Sigmoid colon (tissue), 7 donors: Measurements from ENCODE around the gene FIBCD1. TPM values are rescaled to one million over a fixed set of nuclear protein-coding genes. Genes with fewer than 3 reads are reported as not detected.

ENCODE experiments used
- DNase-seq: peaks from one replicate; pipeline ENCODE4 v3.0.0-alpha.2; 2019
- H3K27ac ChIP-seq, 4 donors: fragments of 200-600 bp; sonication (generic); one replicate each; pipeline ENCODE4 v1.5.1; 2016 to 2019; ENCODE audit warnings: mild to moderate bottlenecking in 1 of 4
- H3K27me3 ChIP-seq, 3 donors: fragments of 200-600 bp; sonication (generic); one replicate each; pipeline ENCODE4 v1.5.1; 2019; ENCODE audit warnings: mild to moderate bottlenecking in 1 of 3
- H3K36me3 ChIP-seq, 4 donors: fragments of 200-600 bp; sonication (generic); one replicate each; pipeline ENCODE4 v1.5.1; 2016 to 2019
- H3K4me1 ChIP-seq, 4 donors: fragments of 200-600 bp; sonication (generic); one replicate each; pipeline ENCODE4 v1.5.1; 2017 to 2019
- H3K4me3 ChIP-seq, 4 donors: fragments of 200-600 bp; sonication (generic); one replicate each; pipeline ENCODE4 v1.5.1; 2017 to 2019; ENCODE audit warnings: mild to moderate bottlenecking in 2 of 4, moderate library complexity in 1 of 4
- H3K9me3 ChIP-seq, 4 donors: fragments of 200-600 bp in 3 of 4; sonication (generic) in 3 of 4; one replicate each; pipeline versions ENCODE4 v1.5.1 to v1.6.1; 2013 to 2019
- CTCF ChIP-seq, 4 experiments: fragments of 450-650 bp in 3 of 4; fragments of 200-600 bp in 1 of 4; IDR thresholded peaks; one replicate each; pipeline ENCODE4 v1.5.1; 2016 to 2019; ENCODE audit warnings: antibody characterized with exemption in 4 of 4, mild to moderate bottlenecking in 3 of 4, moderate library complexity in 2 of 4
- EP300 ChIP-seq, 4 donors: sonication (generic); formaldehyde crosslinking; IDR thresholded peaks; one replicate each; pipeline ENCODE4 v1.6.1; 2017; ENCODE audit warnings: antibody characterized with exemption in 4 of 4
- POLR2A ChIP-seq, 2 donors: fragments of 450-650 bp; IDR thresholded peaks; one replicate each; pipeline ENCODE4 v1.6.1; 2016; ENCODE audit warnings: antibody characterized with exemption in 2 of 2, mild to moderate bottlenecking in 2 of 2, moderate library complexity in 2 of 2
- POLR2AphosphoS5 ChIP-seq, 4 donors: sonication (generic); formaldehyde crosslinking; IDR thresholded peaks; one replicate each; pipeline ENCODE4 v1.6.1; 2017; ENCODE audit warnings: antibody characterized with exemption in 4 of 4
- WGBS, 2 donors: extraction: QIAGEN DNeasy Blood & Tissue Kit; methylation state at CpG; one replicate each; pipeline ENCODE4 v1.1.7; 2013; 5-methylcytosine and 5-hydroxymethylcytosine counted together
- intact Hi-C: fragments of 100-400 bp; cut with DNase I; formaldehyde crosslinking; loops from one replicate; pipeline ENCODE4 v1.15.1; 2023
- polyA plus RNA-seq, 3 donors: library from polyadenylated mRNA; stranded (reverse); fragments of 200-250 nt; gene quantifications; one replicate each; pipeline ENCODE4 v1.2.3, GENCODE V29; 2013
- total RNA-seq, 4 donors: library from RNA; depleted of rRNA; stranded (reverse); fragments of >200 nt; gene quantifications; one replicate each; pipeline ENCODE4 v1.1.0, GENCODE V29; 2016
- donor health status: healthy with polysubstance abuse.
- donor health status: Bipolar disorder and iron deficiency.
- donor health status: healthy.

Gene FIBCD1
- total and polyA plus RNA-seq, 7 donors, result 0.36 to 11.9 (median 10.6) TPM; not detected in 3

- Histone ChIP-seq H3K27ac (no peak overlapping the region), H3K4me3 (no peak overlapping the region), H3K9me3 (no peaks in the 10 kb centered on the region), H3K4me1 (peaks cover 0 to 8% (median 0%) of the 10 kb centered on the region in 4 donors), H3K27me3 (peaks cover 0 to 14% (median 6%) of the 10 kb centered on the region in 3 donors), H3K36me3 (no peaks in the 10 kb centered on the region)
- TF ChIP-seq CTCF (IDR thresholded peaks at IDR 0.05) (no peak), POLR2A (IDR thresholded peaks at IDR 0.05) (no peak), POLR2AphosphoS5 (IDR thresholded peaks at IDR 0.05) (no peak), EP300 (IDR thresholded peaks at IDR 0.05) (no peak)
- no peak for DNase-seq
- 80 to 85% methylated on average over 14 of the region's 14 CpGs for WGBS, 2 donors
- intact Hi-C loops, result no loop called here
These were observed 18.2 kb downstream of the FIBCD1 start for GRCh38 chr9:130920762-130921299.

GRCh38 chr9:130920233-130920632 is 18.8 kb downstream of the FIBCD1 start:
- 92% methylated on average over 8 of the region's 8 CpGs for WGBS, 2 donors

GRCh38 chr9:130919559-130920145 is 19.4 kb downstream of the FIBCD1 start:
- peaks cover 0 to 6% (median 0%) of the 10 kb centered on the region in 3 donors for H3K27me3 ChIP-seq
- TF ChIP-seq EP300 (IDR thresholded peaks at IDR 0.05), result no peak
- no peak for TF ChIP-seq POLR2A (IDR thresholded peaks at IDR 0.05)
- no peak for TF ChIP-seq POLR2AphosphoS5 (IDR thresholded peaks at IDR 0.05)
- no peak for DNase-seq
- H3K4me3 ChIP-seq, result no peak overlapping the region
- WGBS, 2 donors, result 76 to 89% methylated on average over 14 of the region's 14 CpGs
- H3K4me1 ChIP-seq, result peaks cover 0 to 8% (median 0%) of the 10 kb centered on the region in 4 donors
- no peaks in the 10 kb centered on the region for H3K9me3 ChIP-seq
- intact Hi-C loops, result no loop called here
- no peak overlapping the region for H3K27ac ChIP-seq
- no peaks in the 10 kb centered on the region for H3K36me3 ChIP-seq

More at GRCh38 chr9:130920233-130920632, 18.8 kb downstream of the FIBCD1 start:
- Histone ChIP-seq H3K9me3 (no peaks in the 10 kb centered on the region), H3K27ac (no peak overlapping the region), H3K4me1 (peaks cover 0 to 8% (median 0%) of the 10 kb centered on the region in 4 donors), H3K36me3 (no peaks in the 10 kb centered on the region), H3K4me3 (no peak overlapping the region), H3K27me3 (peaks cover 0 to 10% (median 0%) of the 10 kb centered on the region in 3 donors)
- intact Hi-C loops, result no loop called here
- DNase-seq, result no peak
- TF ChIP-seq CTCF (IDR thresholded peaks at IDR 0.05), result no peak
- TF ChIP-seq POLR2A (IDR thresholded peaks at IDR 0.05), result no peak
- TF ChIP-seq POLR2AphosphoS5 (IDR thresholded peaks at IDR 0.05), result no peak
- no peak for TF ChIP-seq EP300 (IDR thresholded peaks at IDR 0.05)

- Histone ChIP-seq H3K27me3 (no peaks in the 10 kb centered on the region), H3K4me1 (peaks cover 0 to 8% (median 0%) of the 10 kb centered on the region in 4 donors), H3K36me3 (no peaks in the 10 kb centered on the region), H3K27ac (no peak overlapping the region), H3K9me3 (no peaks in the 10 kb centered on the region), H3K4me3 (no peak overlapping the region)
- no peak for TF ChIP-seq POLR2AphosphoS5 (IDR thresholded peaks at IDR 0.05)
- TF ChIP-seq CTCF (IDR thresholded peaks at IDR 0.05), result no peak
- no peak for DNase-seq
- intact Hi-C loops, result no loop called here
- WGBS, 2 donors, result 85% methylated on average over 33 of the region's 33 CpGs
These were observed 20.1 kb downstream of the FIBCD1 start for GRCh38 chr9:130918826-130919558.

- WGBS, 2 donors, result 79 to 83% methylated on average over 9 of the region's 9 CpGs
These were observed 20.8 kb downstream of the FIBCD1 start for GRCh38 chr9:130918101-130918825.

More at GRCh38 chr9:130918101-130918825, 20.8 kb downstream of the FIBCD1 start:
- Histone ChIP-seq H3K4me1 (peaks cover 0 to 8% (median under 1%) of the 10 kb centered on the region in 4 donors), H3K4me3 (no peak overlapping the region), H3K36me3 (no peaks in the 10 kb centered on the region), H3K27me3 (no peaks in the 10 kb centered on the region), H3K27ac (no peak overlapping the region), H3K9me3 (no peaks in the 10 kb centered on the region)
- no peak for DNase-seq
- intact Hi-C loops, result no loop called here
- TF ChIP-seq POLR2A (IDR thresholded peaks at IDR 0.05), result no peak
- no peak for TF ChIP-seq POLR2AphosphoS5 (IDR thresholded peaks at IDR 0.05)
- no peak for TF ChIP-seq EP300 (IDR thresholded peaks at IDR 0.05)
- no peak for TF ChIP-seq CTCF (IDR thresholded peaks at IDR 0.05)
